ENCODE results near the gene PPM1H. TPM values are rescaled to one million over a fixed set of nuclear protein-coding genes. Genes with fewer than 3 reads are reported as not detected.

The PPM1H gene
- total RNA-seq, 1 donor from 2014 or later: 21.6 TPM

GRCh38 chr12:62651138-62651537 lies 283.8 kb downstream of the PPM1H start:
- DNase-seq (ENCODE audit: low read depth): no peak

DNA sequence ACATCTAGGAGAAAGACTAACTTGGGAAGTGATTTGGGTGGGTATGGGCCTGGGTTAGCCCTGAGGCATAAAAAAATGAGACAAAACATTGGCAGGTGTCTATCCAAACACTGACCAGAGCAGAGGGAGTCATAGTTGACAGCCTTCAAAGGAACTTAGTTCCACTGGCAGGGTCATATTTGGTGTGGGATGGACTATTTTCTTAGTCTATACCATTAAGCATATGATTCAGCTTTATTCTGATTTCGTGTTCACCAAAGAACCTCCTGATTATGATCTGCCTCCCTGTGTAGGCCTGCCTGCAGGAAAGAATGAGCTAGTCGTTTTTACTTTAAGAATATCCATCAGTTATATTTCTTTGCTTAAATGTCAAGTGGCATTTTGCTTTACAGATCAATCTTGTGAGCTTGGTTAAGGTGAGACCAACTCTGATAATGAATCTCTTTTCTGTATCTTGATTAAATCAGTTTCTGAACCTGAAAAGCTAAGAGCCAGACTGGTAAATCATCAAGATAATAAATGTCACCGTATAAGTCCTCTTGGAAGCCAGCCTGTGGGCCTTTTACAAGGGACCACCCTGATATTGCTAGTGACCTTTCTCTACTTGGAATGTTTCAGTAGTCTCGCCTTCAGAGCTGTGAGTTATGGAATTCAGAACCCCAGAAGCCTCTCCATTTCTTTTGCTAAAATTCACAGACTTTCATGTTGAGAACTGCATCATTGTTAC lies 285.4 kb downstream of the PPM1H start:
- TF ChIP-seq, protein P1, sequence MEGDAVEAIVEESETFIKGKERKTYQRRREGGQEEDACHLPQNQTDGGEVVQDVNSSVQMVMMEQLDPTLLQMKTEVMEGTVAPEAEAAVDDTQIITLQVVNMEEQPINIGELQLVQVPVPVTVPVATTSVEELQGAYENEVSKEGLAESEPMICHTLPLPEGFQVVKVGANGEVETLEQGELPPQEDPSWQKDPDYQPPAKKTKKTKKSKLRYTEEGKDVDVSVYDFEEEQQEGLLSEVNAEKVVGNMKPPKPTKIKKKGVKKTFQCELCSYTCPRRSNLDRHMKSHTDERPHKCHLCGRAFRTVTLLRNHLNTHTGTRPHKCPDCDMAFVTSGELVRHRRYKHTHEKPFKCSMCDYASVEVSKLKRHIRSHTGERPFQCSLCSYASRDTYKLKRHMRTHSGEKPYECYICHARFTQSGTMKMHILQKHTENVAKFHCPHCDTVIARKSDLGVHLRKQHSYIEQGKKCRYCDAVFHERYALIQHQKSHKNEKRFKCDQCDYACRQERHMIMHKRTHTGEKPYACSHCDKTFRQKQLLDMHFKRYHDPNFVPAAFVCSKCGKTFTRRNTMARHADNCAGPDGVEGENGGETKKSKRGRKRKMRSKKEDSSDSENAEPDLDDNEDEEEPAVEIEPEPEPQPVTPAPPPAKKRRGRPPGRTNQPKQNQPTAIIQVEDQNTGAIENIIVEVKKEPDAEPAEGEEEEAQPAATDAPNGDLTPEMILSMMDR (IDR thresholded peaks at IDR 0.05; ENCODE audit: insufficient read depth, low read length, poor library complexity, severe bottlenecking): no peak
- no peak for DNase-seq (ENCODE audit: low read depth)
- Histone ChIP-seq H3K4me3 (ENCODE audit: low read depth, low read length) (no peak overlapping the region), H3K27me3 (ENCODE audit: control insufficient read depth, insufficient read depth, low read length) (no peaks in the 10 kb centered on the region), H3K36me3 (ENCODE audit: control insufficient read depth, insufficient read depth, low read length) (no peaks in the 10 kb centered on the region)

More at GRCh38 chr12:62651138-62651537, 283.8 kb downstream of the PPM1H start:
- Histone ChIP-seq H3K36me3 (ENCODE audit: control insufficient read depth, insufficient read depth, low read length) (no peaks in the 10 kb centered on the region), H3K27me3 (ENCODE audit: control insufficient read depth, insufficient read depth, low read length) (no peaks in the 10 kb centered on the region), H3K4me3 (ENCODE audit: low read depth, low read length) (no peak overlapping the region)
- TF ChIP-seq, protein P1 (IDR thresholded peaks at IDR 0.05; ENCODE audit: insufficient read depth, low read length, poor library complexity, severe bottlenecking): no peak

DNA sequence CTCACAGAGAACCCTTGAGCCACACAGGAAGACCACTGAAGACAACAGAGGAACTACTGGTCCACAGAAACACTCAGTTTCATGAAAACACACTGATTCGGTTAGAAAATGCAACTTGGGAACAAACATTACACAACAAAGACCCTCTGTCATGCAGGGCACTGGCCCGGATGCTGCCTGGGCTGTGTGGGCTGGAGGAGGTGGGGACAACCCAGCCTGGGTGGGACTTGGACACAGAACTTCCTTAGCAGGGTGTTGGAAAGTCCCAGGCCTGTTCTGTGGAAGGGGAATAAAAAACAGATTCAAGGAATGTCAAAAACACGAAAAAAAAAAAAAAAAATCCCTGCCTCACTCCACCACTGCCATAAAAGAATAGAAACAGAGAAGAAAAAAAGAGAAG lies 287.4 kb downstream of the PPM1H start:
- TF ChIP-seq, protein P1 (IDR thresholded peaks at IDR 0.05; ENCODE audit: insufficient read depth, low read length, poor library complexity, severe bottlenecking): no peak
- Histone ChIP-seq H3K4me3 (ENCODE audit: low read depth, low read length) (no peak overlapping the region), H3K36me3 (ENCODE audit: control insufficient read depth, insufficient read depth, low read length) (no peaks in the 10 kb centered on the region), H3K27me3 (ENCODE audit: control insufficient read depth, insufficient read depth, low read length) (no peaks in the 10 kb centered on the region)
- DNase-seq (ENCODE audit: low read depth): no peak

- no peak for DNase-seq (ENCODE audit: low read depth)
- H3K27me3 ChIP-seq (ENCODE audit: control insufficient read depth, insufficient read depth, low read length): no peaks in the 10 kb centered on the region
- no peaks in the 10 kb centered on the region for H3K36me3 ChIP-seq (ENCODE audit: control insufficient read depth, insufficient read depth, low read length)
- H3K4me3 ChIP-seq (ENCODE audit: low read depth, low read length): no peak overlapping the region
- TF ChIP-seq, protein P1 (IDR thresholded peaks at IDR 0.05; ENCODE audit: insufficient read depth, low read length, poor library complexity, severe bottlenecking): no peak
Measured at GRCh38 chr12:62646566-62646965, 288.4 kb downstream of the PPM1H start.

DNA sequence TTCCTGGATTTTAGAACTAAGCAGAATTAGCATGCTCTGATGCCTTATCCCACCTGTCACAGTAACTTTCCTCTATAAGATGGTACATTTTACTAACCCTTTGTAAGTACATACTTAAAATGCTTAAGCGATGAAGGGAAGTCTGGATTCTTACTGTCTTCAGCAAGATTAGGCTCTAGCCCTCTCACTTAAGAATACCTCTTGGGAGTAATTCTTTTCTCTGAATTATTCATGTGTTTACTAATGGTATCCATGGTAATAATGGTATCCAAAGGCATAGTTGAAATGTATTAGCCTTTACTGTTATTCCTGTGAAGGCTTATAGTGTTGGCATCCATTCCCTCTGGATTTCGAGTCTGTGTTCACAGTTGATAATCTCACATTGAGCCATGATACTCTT lies 291.5 kb downstream of the PPM1H start:
- DNase-seq (ENCODE audit: low read depth): no peak
- TF ChIP-seq, protein P1 (IDR thresholded peaks at IDR 0.05; ENCODE audit: insufficient read depth, low read length, poor library complexity, severe bottlenecking): no peak
- Histone ChIP-seq H3K27me3 (ENCODE audit: control insufficient read depth, insufficient read depth, low read length) (no peaks in the 10 kb centered on the region), H3K4me3 (ENCODE audit: low read depth, low read length) (no peak overlapping the region), H3K36me3 (ENCODE audit: control insufficient read depth, insufficient read depth, low read length) (no peaks in the 10 kb centered on the region)

GRCh38 chr12:62642486-62642885 lies 292.5 kb downstream of the PPM1H start:
- no peak for DNase-seq (ENCODE audit: low read depth)
- H3K27me3 ChIP-seq (ENCODE audit: control insufficient read depth, insufficient read depth, low read length): no peaks in the 10 kb centered on the region
- no peak overlapping the region for H3K4me3 ChIP-seq (ENCODE audit: low read depth, low read length)
- TF ChIP-seq, protein P1 (IDR thresholded peaks at IDR 0.05; ENCODE audit: insufficient read depth, low read length, poor library complexity, severe bottlenecking): no peak
- H3K36me3 ChIP-seq (ENCODE audit: control insufficient read depth, insufficient read depth, low read length): no peaks in the 10 kb centered on the region

All from kidney epithelial cell (primary cell).